ENCODE results near the gene MGST2.

MGST2 gene

GRCh38 chr4:139663561-139664138, 2.0 kb upstream of the MGST2 start:
- no peak for TF ChIP-seq CTCF (IDR thresholded peaks at IDR 0.05; ENCODE audit: low read depth, low read length, missing control alignments)
- H3K4me3 ChIP-seq (ENCODE audit: low read depth, low read length), result no peak overlapping the region
- DNase-seq (ENCODE audit: low read depth), result no peak

GRCh38 chr4:139664442-139664841, 1.2 kb upstream of the MGST2 start:
- H3K4me3 ChIP-seq (ENCODE audit: low read depth, low read length), result no peak overlapping the region
- no peak for TF ChIP-seq CTCF (IDR thresholded peaks at IDR 0.05; ENCODE audit: low read depth, low read length, missing control alignments)
- no peak for DNase-seq (ENCODE audit: low read depth)

- TF ChIP-seq CTCF (IDR thresholded peaks at IDR 0.05; ENCODE audit: low read depth, low read length, missing control alignments), result no peak
- no peak for DNase-seq (ENCODE audit: low read depth)
- H3K4me3 ChIP-seq (ENCODE audit: low read depth, low read length), result peak overlapping the region; percentile 66
Observed at GRCh38 chr4:139665079-139665689, 435 bp upstream of the MGST2 start.

- H3K4me3 ChIP-seq (ENCODE audit: low read depth, low read length), result peak overlapping the region; percentile 66; the same call in 1 of the 2 replicates
- DNase-seq (ENCODE audit: low read depth), result no peak
- TF ChIP-seq CTCF (IDR thresholded peaks at IDR 0.05; ENCODE audit: low read depth, low read length, missing control alignments), result no peak
Observed at GRCh38 chr4:139666735-139667281, 1.2 kb downstream of the MGST2 start.

GRCh38 chr4:139668036-139668435, 2.4 kb downstream of the MGST2 start:
- no peak for TF ChIP-seq CTCF (IDR thresholded peaks at IDR 0.05; ENCODE audit: low read depth, low read length, missing control alignments)
- DNase-seq (ENCODE audit: low read depth), result no peak
- no peak overlapping the region for H3K4me3 ChIP-seq (ENCODE audit: low read depth, low read length)

GRCh38 chr4:139668658-139669201, 3.1 kb downstream of the MGST2 start:
- DNase-seq (ENCODE audit: low read depth), result no peak
- no peak overlapping the region for H3K4me3 ChIP-seq (ENCODE audit: low read depth, low read length)

More at GRCh38 chr4:139668658-139669201, 3.1 kb downstream of the MGST2 start:
- TF ChIP-seq CTCF (IDR thresholded peaks at IDR 0.05; ENCODE audit: low read depth, low read length, missing control alignments), result no peak

All from GM12864 (cell line).